Adrenal gland (tissue), 5 donors: ENCODE results near the gene WDR20.
"Not testable (repeated sequence)": the region's sequence is repeated elsewhere in the genome, so short reads cannot be mapped to it uniquely, and the experiment has no call there.

Source experiments
- POLR2A ChIP-seq, 2 donors: fragments of 450-650 bp; IDR thresholded peaks; one replicate each; pipeline ENCODE4 v1.6.1; 2017; ENCODE audit warnings: antibody characterized with exemption in 2 of 2, mild to moderate bottlenecking in 2 of 2, moderate library complexity in 1 of 2
- TF ChIP-seq, protein P1 (sequence below), 6 experiments: fragments of 450-650 bp in 4 of 6; fragments of 200-600 bp in 2 of 6; sonication (generic) in 1 of 6; IDR thresholded peaks; 1 replicate in 5 of 6; 2 replicates in 1 of 6; pipeline versions ENCODE4 v1.5.1 to v1.8.0; 2016 to 2021; ENCODE audit warnings: antibody characterized with exemption in 6 of 6, mild to moderate bottlenecking in 2 of 6, moderate library complexity in 1 of 6
- donor health status: DM: no; HTN: no; CAD: no.

DNA sequence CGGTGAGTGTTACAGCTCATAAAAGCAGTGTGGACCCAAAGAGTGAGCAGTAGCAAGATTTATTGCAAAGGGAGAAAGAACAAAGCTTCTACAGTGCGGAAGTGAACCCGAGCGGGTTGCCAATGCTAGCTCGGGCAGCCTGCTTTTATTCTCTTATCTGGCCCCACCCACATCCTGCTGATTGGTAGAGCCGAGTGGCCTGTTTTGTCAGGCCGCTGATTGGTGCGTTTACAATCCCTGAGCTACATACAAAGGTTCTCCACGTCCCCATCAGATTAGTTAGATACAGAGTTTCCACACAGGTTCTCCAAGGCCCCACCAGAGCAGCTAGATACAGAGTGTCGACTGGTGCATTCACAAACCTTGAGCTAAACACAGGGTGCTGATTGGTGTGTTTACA lies 5.0 kb upstream of the WDR20 start:
- TF ChIP-seq, protein P1, sequence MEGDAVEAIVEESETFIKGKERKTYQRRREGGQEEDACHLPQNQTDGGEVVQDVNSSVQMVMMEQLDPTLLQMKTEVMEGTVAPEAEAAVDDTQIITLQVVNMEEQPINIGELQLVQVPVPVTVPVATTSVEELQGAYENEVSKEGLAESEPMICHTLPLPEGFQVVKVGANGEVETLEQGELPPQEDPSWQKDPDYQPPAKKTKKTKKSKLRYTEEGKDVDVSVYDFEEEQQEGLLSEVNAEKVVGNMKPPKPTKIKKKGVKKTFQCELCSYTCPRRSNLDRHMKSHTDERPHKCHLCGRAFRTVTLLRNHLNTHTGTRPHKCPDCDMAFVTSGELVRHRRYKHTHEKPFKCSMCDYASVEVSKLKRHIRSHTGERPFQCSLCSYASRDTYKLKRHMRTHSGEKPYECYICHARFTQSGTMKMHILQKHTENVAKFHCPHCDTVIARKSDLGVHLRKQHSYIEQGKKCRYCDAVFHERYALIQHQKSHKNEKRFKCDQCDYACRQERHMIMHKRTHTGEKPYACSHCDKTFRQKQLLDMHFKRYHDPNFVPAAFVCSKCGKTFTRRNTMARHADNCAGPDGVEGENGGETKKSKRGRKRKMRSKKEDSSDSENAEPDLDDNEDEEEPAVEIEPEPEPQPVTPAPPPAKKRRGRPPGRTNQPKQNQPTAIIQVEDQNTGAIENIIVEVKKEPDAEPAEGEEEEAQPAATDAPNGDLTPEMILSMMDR (IDR thresholded peaks at IDR 0.05): not testable (repeated sequence)
- TF ChIP-seq POLR2A (IDR thresholded peaks at IDR 0.05): not testable (repeated sequence)
